ENCODE data around the gene RNASEH1.

DNA sequence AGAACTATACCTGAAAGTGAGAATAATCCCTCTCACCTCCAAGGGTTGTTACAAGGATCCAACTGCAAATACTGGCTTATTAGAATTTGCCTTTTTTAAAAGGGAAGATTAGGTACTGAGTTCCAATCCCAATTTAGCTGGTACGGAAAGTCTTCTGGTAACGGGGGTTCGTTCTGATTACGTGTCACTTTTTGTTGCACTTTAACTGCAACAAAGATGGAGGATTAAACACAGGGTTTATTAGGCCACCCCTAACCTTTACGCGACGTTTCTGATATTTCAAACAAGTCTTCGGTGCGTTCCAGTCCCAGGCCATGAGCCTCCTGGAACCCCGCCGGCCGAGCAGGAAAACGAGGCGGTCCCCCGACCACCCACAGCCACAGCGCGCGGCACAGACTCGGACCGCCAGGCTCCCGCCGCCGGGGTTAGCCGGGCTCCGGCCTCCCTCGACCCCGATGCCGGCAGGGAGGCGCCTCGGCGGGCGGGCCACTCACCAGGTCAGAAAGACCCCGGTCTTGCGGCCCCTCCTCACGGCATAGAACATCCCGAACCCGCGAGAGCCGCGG, 411 bp downstream of the RNASEH1 start:
- no peak for TF ChIP-seq EP300 (IDR thresholded peaks at IDR 0.05)
- TF ChIP-seq, protein P1, sequence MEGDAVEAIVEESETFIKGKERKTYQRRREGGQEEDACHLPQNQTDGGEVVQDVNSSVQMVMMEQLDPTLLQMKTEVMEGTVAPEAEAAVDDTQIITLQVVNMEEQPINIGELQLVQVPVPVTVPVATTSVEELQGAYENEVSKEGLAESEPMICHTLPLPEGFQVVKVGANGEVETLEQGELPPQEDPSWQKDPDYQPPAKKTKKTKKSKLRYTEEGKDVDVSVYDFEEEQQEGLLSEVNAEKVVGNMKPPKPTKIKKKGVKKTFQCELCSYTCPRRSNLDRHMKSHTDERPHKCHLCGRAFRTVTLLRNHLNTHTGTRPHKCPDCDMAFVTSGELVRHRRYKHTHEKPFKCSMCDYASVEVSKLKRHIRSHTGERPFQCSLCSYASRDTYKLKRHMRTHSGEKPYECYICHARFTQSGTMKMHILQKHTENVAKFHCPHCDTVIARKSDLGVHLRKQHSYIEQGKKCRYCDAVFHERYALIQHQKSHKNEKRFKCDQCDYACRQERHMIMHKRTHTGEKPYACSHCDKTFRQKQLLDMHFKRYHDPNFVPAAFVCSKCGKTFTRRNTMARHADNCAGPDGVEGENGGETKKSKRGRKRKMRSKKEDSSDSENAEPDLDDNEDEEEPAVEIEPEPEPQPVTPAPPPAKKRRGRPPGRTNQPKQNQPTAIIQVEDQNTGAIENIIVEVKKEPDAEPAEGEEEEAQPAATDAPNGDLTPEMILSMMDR (IDR thresholded peaks at IDR 0.05): no peak
- TF ChIP-seq POLR2A (IDR thresholded peaks at IDR 0.05): no peak

All from ovary (tissue), 3 donors.